Natural killer cell (primary cell): ENCODE results near the gene FAM83B. TPM values are rescaled to one million over a fixed set of nuclear protein-coding genes. Genes with fewer than 3 reads are reported as not detected.

Source experiments
- ATAC-seq, 3 donors: fragments of 150-1000 bp in 2 of 3; fragments of 200-7000 bp in 1 of 3; cut with Tn5 transposase; 1 replicate in 1 of 3; 2 replicates in 2 of 3; pipeline ENCODE4 v1.10.0; 2021; ENCODE audit warnings: mild to moderate bottlenecking in 2 of 3, moderate library complexity in 2 of 3
- DNase-seq, 2 donors: peaks; one replicate each; pipeline versions ENCODE4 v3.0.0 to v3.0.0-alpha.2; 2013 to 2021; ENCODE audit warnings: mixed read lengths in 1 of 2
- H3K27ac ChIP-seq: one replicate; pipeline ENCODE4 v1.5.1; 2013; ENCODE audit warnings: mild to moderate bottlenecking, low read length
- H3K27me3 ChIP-seq: one replicate; pipeline ENCODE4 v1.6.1; 2013; ENCODE audit warnings: low read length; ENCODE audit not compliant: control insufficient read depth, insufficient read depth
- H3K36me3 ChIP-seq: one replicate; pipeline ENCODE4 v1.6.1; 2013; ENCODE audit warnings: low read length; ENCODE audit not compliant: control insufficient read depth, insufficient read depth
- H3K4me1 ChIP-seq: one replicate; pipeline ENCODE4 v1.6.1; 2013; ENCODE audit warnings: low read length; ENCODE audit not compliant: control insufficient read depth, insufficient read depth
- H3K4me3 ChIP-seq: one replicate; pipeline ENCODE4 v1.5.1; 2013; ENCODE audit warnings: low read length
- H3K9me3 ChIP-seq: one replicate; pipeline ENCODE4 v1.6.1; 2013; ENCODE audit warnings: low read length; ENCODE audit not compliant: control insufficient read depth, insufficient read depth
- H3K27ac Mint-ChIP-seq, 2 donors: one replicate each; pipeline ENCODE4 v1.8.0; 2022; ENCODE audit warnings: mild to moderate bottlenecking in 2 of 2, mixed read lengths in 2 of 2, moderate library complexity in 1 of 2
- H3K27me3 Mint-ChIP-seq, 2 donors: one replicate each; pipeline ENCODE4 v1.8.0; 2022; ENCODE audit warnings: low read depth in 2 of 2, mixed read lengths in 2 of 2
- H3K36me3 Mint-ChIP-seq: one replicate; pipeline ENCODE4 v1.8.0; 2022; ENCODE audit warnings: mixed read lengths
- H3K4me1 Mint-ChIP-seq, 2 donors: one replicate each; pipeline ENCODE4 v1.8.0; 2022; ENCODE audit warnings: mixed read lengths in 2 of 2
- H3K4me3 Mint-ChIP-seq: one replicate; pipeline ENCODE4 v1.8.0; 2022; ENCODE audit warnings: mild to moderate bottlenecking, moderate library complexity, mixed read lengths
- H3K9me3 Mint-ChIP-seq, 2 donors: one replicate each; pipeline ENCODE4 v1.8.0; 2022; ENCODE audit warnings: mixed read lengths in 2 of 2
- WGBS: methylation state at CpG from one replicate; pipeline ENCODE4 v1.1.7; 2013; ENCODE audit warnings: missing lambda C conversion rate; ENCODE audit not compliant: insufficient coverage; 5-methylcytosine and 5-hydroxymethylcytosine counted together
- intact Hi-C: fragments of 100-400 bp; cut with micrococcal nuclease; formaldehyde crosslinking; loops from one replicate; pipeline ENCODE4 v1.14.2; 2022
- total RNA-seq, 4 donors: library from RNA; stranded (reverse); fragments of 120-200 nt in 1 of 4; gene quantifications; one replicate each; pipeline versions ENCODE4 v1.2.3 to v1.2.4, GENCODE V29; 2013 to 2022
- TF ChIP-seq, protein P1 (sequence below): fragments of 200-600 bp; IDR thresholded peaks from one replicate; pipeline ENCODE4 v1.8.0; 2022; ENCODE audit warnings: antibody characterized with exemption

FAM83B gene
- total RNA-seq, 3 donors from 2014 or later (not counting 1 experiment from before 2014, with no cell fraction given): not detected

DNA sequence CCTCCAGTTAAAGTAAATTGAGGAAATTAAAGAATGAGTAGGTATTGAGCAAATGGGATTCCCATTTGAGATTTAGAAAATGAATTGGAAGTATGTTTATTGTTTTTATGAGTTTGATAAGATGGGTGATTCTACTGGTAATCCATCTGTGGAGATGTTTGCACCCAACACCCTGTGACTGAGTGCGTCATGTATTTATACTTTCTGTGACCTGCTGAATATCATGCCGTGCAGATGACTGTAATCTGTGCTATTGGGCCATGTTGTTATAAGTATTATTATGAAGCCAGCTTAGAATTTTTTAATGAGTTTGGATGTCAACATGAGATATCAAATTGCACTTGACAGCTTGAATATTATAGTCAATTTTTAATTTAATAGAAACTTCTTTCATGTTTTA lies 17.7 kb downstream of the FAM83B start:
- ATAC-seq (no peak), DNase-seq (no peak)
- no peaks in the 10 kb centered on the region for H3K36me3 ChIP-seq
- H3K4me1 ChIP-seq: no peaks in the 10 kb centered on the region
- Mint-ChIP-seq H3K36me3 (no peaks in the 10 kb centered on the region), H3K9me3 (no peaks in the 10 kb centered on the region), H3K4me1 (peaks cover 0 to 10% of the 10 kb centered on the region in 2 donors), H3K27me3 (peaks cover 0 to 2% of the 10 kb centered on the region in 2 donors), H3K4me3 (no peak overlapping the region), H3K27ac (no peak overlapping the region)
- H3K27ac ChIP-seq: no peak overlapping the region
- intact Hi-C loops: no loop called here
- no peak overlapping the region for H3K4me3 ChIP-seq
- TF ChIP-seq, protein P1, sequence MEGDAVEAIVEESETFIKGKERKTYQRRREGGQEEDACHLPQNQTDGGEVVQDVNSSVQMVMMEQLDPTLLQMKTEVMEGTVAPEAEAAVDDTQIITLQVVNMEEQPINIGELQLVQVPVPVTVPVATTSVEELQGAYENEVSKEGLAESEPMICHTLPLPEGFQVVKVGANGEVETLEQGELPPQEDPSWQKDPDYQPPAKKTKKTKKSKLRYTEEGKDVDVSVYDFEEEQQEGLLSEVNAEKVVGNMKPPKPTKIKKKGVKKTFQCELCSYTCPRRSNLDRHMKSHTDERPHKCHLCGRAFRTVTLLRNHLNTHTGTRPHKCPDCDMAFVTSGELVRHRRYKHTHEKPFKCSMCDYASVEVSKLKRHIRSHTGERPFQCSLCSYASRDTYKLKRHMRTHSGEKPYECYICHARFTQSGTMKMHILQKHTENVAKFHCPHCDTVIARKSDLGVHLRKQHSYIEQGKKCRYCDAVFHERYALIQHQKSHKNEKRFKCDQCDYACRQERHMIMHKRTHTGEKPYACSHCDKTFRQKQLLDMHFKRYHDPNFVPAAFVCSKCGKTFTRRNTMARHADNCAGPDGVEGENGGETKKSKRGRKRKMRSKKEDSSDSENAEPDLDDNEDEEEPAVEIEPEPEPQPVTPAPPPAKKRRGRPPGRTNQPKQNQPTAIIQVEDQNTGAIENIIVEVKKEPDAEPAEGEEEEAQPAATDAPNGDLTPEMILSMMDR: no peak
- no peaks in the 10 kb centered on the region for H3K27me3 ChIP-seq
- 94% methylated on average over 2 of the region's 2 CpGs for WGBS
- no peaks in the 10 kb centered on the region for H3K9me3 ChIP-seq

DNA sequence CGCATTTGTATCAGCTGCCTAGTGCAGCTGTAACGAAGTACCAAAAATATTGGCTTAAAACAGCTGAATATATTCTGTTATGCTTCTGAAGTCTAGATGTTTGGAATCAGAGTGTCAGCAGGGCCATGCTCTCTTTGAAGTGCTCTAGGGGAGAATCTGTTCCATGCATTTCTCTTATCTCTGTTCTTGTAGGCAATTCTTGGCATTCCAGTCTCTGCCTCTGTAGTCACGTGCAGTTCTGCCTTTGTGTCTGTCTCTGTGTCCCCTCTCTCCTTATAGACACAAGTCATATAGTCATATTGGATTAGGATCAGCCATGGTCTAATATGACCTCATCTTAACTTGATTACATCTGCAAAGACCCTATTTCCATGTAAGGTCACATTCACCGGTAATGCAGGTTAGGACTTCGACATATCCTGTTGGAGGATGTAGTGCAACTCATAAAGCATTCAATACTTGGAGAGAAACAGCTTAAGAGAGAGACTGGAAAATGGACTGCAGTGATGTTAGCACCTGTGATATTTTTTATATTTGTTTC lies 18.6 kb downstream of the FAM83B start:
- H3K4me3 Mint-ChIP-seq: no peak overlapping the region
- no peak overlapping the region for H3K4me3 ChIP-seq
- no peaks in the 10 kb centered on the region for H3K9me3 Mint-ChIP-seq
- TF ChIP-seq, protein P1: no peak
- no peak for DNase-seq
- no peaks in the 10 kb centered on the region for H3K36me3 ChIP-seq
- no peaks in the 10 kb centered on the region for H3K4me1 ChIP-seq
- no peak for ATAC-seq
- WGBS: 92% methylated on average over 5 of the region's 5 CpGs
- no peaks in the 10 kb centered on the region for H3K9me3 ChIP-seq
- intact Hi-C loops: no loop called here
- H3K4me1 Mint-ChIP-seq: peaks cover 0 to 7% of the 10 kb centered on the region in 2 donors
- no peaks in the 10 kb centered on the region for H3K27me3 ChIP-seq
- no peak overlapping the region for H3K27ac Mint-ChIP-seq
- no peaks in the 10 kb centered on the region for H3K36me3 Mint-ChIP-seq
- peaks cover 0 to 5% of the 10 kb centered on the region in 2 donors for H3K27me3 Mint-ChIP-seq
- H3K27ac ChIP-seq: no peak overlapping the region

DNA sequence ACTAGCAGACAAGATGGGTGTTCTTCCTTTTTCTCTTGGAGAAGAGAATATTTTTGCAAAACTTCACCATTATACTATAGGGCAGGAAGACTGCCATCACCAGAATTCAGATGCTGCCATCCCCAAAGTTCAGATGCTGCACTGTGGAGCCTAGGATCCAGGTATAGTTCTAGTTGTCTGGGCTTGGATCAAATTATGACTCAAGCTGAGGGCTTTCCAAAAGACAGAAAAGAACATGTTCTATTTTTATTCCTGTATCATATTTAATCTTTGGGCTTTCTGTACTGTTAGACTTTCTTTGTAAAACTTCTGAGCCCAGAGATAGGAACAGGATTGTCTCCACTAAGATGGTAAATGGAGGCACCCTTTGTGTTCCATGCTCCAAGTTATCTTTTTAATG lies 22.0 kb downstream of the FAM83B start:
- intact Hi-C loops: no loop called here
- Mint-ChIP-seq H3K9me3 (no peaks in the 10 kb centered on the region), H3K4me3 (no peak overlapping the region), H3K36me3 (no peaks in the 10 kb centered on the region), H3K27ac (no peak overlapping the region), H3K27me3 (peaks cover 0 to 5% of the 10 kb centered on the region in 2 donors), H3K4me1 (no peaks in the 10 kb centered on the region)
- TF ChIP-seq, protein P1: no peak
- no peak overlapping the region for H3K27ac ChIP-seq
- no peaks in the 10 kb centered on the region for H3K27me3 ChIP-seq
- no peaks in the 10 kb centered on the region for H3K4me1 ChIP-seq
- H3K4me3 ChIP-seq: no peak overlapping the region
- ATAC-seq (no peak), DNase-seq (no peak)
- no peaks in the 10 kb centered on the region for H3K9me3 ChIP-seq
- no peaks in the 10 kb centered on the region for H3K36me3 ChIP-seq

DNA sequence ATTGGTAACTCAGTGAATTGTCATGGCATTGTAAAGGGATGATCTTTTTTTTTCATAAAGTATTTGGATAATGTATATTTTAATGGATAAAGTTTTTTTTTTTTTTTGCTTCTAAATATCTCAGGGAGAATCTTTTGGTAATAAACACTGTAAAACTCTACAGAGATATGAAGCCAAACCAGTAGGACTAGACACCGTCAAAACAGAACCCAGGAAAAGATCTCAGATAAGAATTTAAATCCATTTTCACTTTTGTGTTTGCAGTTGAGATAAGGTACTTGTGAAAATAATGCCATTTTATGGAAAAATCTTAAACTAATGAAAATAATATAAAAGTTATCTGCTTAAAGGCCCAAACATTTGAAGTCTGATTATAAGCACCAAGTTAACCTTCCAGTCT lies 27.0 kb downstream of the FAM83B start:
- no peak overlapping the region for H3K27ac Mint-ChIP-seq
- no peak overlapping the region for H3K27ac ChIP-seq

More for the DNA sequence above, 27.0 kb downstream of the FAM83B start:
- H3K4me1 ChIP-seq: no peaks in the 10 kb centered on the region
- Mint-ChIP-seq H3K36me3 (no peaks in the 10 kb centered on the region), H3K4me1 (no peaks in the 10 kb centered on the region), H3K4me3 (no peak overlapping the region), H3K9me3 (no peaks in the 10 kb centered on the region), H3K27me3 (peaks cover 0 to 5% of the 10 kb centered on the region in 2 donors)
- TF ChIP-seq, protein P1: no peak
- WGBS: no CpG with 5 or more reads among the region's 1 CpG
- ATAC-seq: no peak
- no peaks in the 10 kb centered on the region for H3K9me3 ChIP-seq
- no peak for DNase-seq
- no peaks in the 10 kb centered on the region for H3K27me3 ChIP-seq
- H3K36me3 ChIP-seq: no peaks in the 10 kb centered on the region
- intact Hi-C loops: no loop called here
- no peak overlapping the region for H3K4me3 ChIP-seq
